K562 (cell line): Measurements from ENCODE around the gene SH2D3A. TPM values are rescaled to one million over a fixed set of nuclear protein-coding genes. Genes with fewer than 3 reads are reported as not detected.

ENCODE experiments used
- ATAC-seq: fragments of 200-7000 bp; cut with Tn5 transposase; 3 replicates; pipeline ENCODE4 v1.9.1; 2020; ENCODE audit warnings: moderate library complexity
- BruUV-seq: library from RNA; stranded (reverse); fragments of 400-500 nt; replicated peaks from 2 replicates; lab custom pipeline; 2021; lab: Mats Ljungman, UMichigan
- CTCF ChIA-PET: fragments of 300-600 bp; formaldehyde crosslinking; extraction: SDS; loops from one replicate; lab custom pipeline; 2021; ENCODE audit warnings: low intra/inter-chr PET ratio; lab: Yijun Ruan, JAX
- POLR2A ChIA-PET: fragments of 300-600, 350-650 bp; sonication (Branson Sonifier 250); formaldehyde crosslinking; extraction: SDS; loops from one replicate; lab custom pipeline; 2021; ENCODE audit warnings: antibody characterized with exemption, inconsistent platforms; lab: Yijun Ruan, JAX
- DNase-seq, 4 experiments: peaks; one replicate each; pipeline versions ENCODE4 v3.0.0 to v3.0.0-alpha.2; 2011 to 2018; ENCODE audit warnings: low spot score in 3 of 4, mixed read lengths in 3 of 4; ENCODE audit errors: extremely low read depth in 1 of 4
- FAIRE-seq: peaks from 2 replicates; lab custom pipeline; 2011; peaks lifted over from hg19 to GRCh38; lab: Jason Lieb, UNC
- H2AFZ ChIP-seq: 2 replicates; pipeline ENCODE4 v1.6.0; 2011; ENCODE audit warnings: low read depth, low read length, control low read depth, inconsistent platforms
- H3K27ac ChIP-seq: fragments of 200-600 bp; 3 replicates; pipeline ENCODE4 v1.8.0; 2011; ENCODE audit warnings: low read depth, mild to moderate bottlenecking, control low read depth, inconsistent platforms, low read length, moderate library complexity, mixed read lengths; ENCODE audit errors: extremely low read depth
- H3K27me3 ChIP-seq, 2 experiments: fragments of 300-600 bp in 1 of 2; 2 replicates in 1 of 2; 3 replicates in 1 of 2; pipeline versions ENCODE4 v1.6.0 to v1.8.0; 2011; ENCODE audit warnings: inconsistent platforms in 2 of 2, low read length in 2 of 2, mild to moderate bottlenecking in 1 of 2, mixed read lengths in 1 of 2, moderate library complexity in 1 of 2; ENCODE audit not compliant: control insufficient read depth in 2 of 2, insufficient read depth in 2 of 2
- H3K36me3 ChIP-seq: fragments of 300-600 bp; 3 replicates; pipeline ENCODE4 v1.8.0; 2011; ENCODE audit warnings: mild to moderate bottlenecking, low read length, inconsistent platforms; ENCODE audit not compliant: control insufficient read depth, insufficient read depth
- H3K4me1 ChIP-seq, 2 experiments: fragments of 200-600 bp in 1 of 2; replicated peaks in 1 of 2; 2 replicates in 1 of 2; 3 replicates in 1 of 2; pipeline versions ENCODE4 v1.5.1 to v1.8.0; 2011; ENCODE audit warnings: inconsistent platforms in 2 of 2, low read length in 2 of 2, mild to moderate bottlenecking in 1 of 2, mixed read lengths in 1 of 2, moderate library complexity in 1 of 2; ENCODE audit not compliant: control insufficient read depth in 2 of 2, insufficient read depth in 2 of 2
- H3K4me2 ChIP-seq: 2 replicates; pipeline ENCODE4 v1.6.1; 2011; ENCODE audit warnings: low read length, control low read depth, inconsistent platforms, mixed read lengths; ENCODE audit not compliant: insufficient read depth
- H3K4me3 ChIP-seq: fragments of 200-600 bp; sonication (generic), shearing (Covaris generic); 2 replicates; pipeline ENCODE4 v1.5.1; 2016; ENCODE audit warnings: control low read depth, inconsistent platforms
- H3K79me2 ChIP-seq: fragments of 200-600 bp; 3 replicates; pipeline ENCODE4 v1.8.0; 2011; ENCODE audit warnings: low read length, inconsistent platforms; ENCODE audit not compliant: control insufficient read depth, insufficient read depth
- H3K9ac ChIP-seq, 2 experiments: 2 replicates each; pipeline versions ENCODE4 v1.6.0 to v1.6.1; 2011; ENCODE audit warnings: low read depth in 2 of 2, low read length in 2 of 2, control low read depth in 1 of 2, inconsistent platforms in 1 of 2, mild to moderate bottlenecking in 1 of 2, mixed read lengths in 1 of 2; ENCODE audit not compliant: insufficient read depth in 1 of 2
- H3K9me1 ChIP-seq: one replicate; pipeline ENCODE4 v1.6.0; 2011; ENCODE audit warnings: inconsistent platforms, mild to moderate bottlenecking, low read length, moderate library complexity; ENCODE audit not compliant: control insufficient read depth, insufficient read depth
- H3K9me3 ChIP-seq: replicated peaks from 2 replicates; pipeline ENCODE4 v1.5.1; 2011; ENCODE audit warnings: low read depth, low read length, inconsistent platforms; ENCODE audit not compliant: control insufficient read depth, insufficient read depth
- H4K20me1 ChIP-seq: replicated peaks from 2 replicates; pipeline ENCODE4 v1.6.1; 2011; ENCODE audit warnings: low read length, inconsistent platforms, mixed read lengths; ENCODE audit not compliant: control insufficient read depth, insufficient read depth
- ARID4B ChIP-seq: sonication (generic); formaldehyde crosslinking; IDR thresholded peaks from 2 replicates; pipeline ENCODE4 v1.8.0; 2022; ENCODE audit warnings: mild to moderate bottlenecking, missing genetic modification reagents
- CBFB ChIP-seq: sonication (generic); formaldehyde crosslinking; IDR thresholded peaks from 2 replicates; pipeline ENCODE4 v1.4.0; 2020; ENCODE audit warnings: mild to moderate bottlenecking, missing genetic modification reagents
- ESRRB ChIP-seq: fragments of 250-450 bp; sonication (Bioruptor Pico); IDR thresholded peaks from 2 replicates; pipeline ENCODE4 v1.5.0; 2020; ENCODE audit warnings: mild to moderate bottlenecking, moderate library complexity, borderline replicate concordance
- RB1 ChIP-seq: fragments of 450-650 bp; IDR thresholded peaks from 2 replicates; pipeline ENCODE4 v1.6.1; 2017; ENCODE audit warnings: low read depth, mild to moderate bottlenecking
- RBFOX2 ChIP-seq: fragments of 200-400 bp; formaldehyde crosslinking; IDR thresholded peaks from 2 replicates; pipeline ENCODE4 v1.6.1; 2017; ENCODE audit warnings: low read depth, mild to moderate bottlenecking, low read length, moderate library complexity
- RCOR1 ChIP-seq, 2 experiments: IDR thresholded peaks; 2 replicates each; pipeline ENCODE4 v1.6.1; 2012; ENCODE audit warnings: low read depth in 2 of 2, low read length in 2 of 2, borderline replicate concordance in 1 of 2, improper control_type of control experiment in 1 of 2
- SAP30 ChIP-seq: fragments of 200-600 bp; sonication (generic); IDR thresholded peaks from 2 replicates; pipeline ENCODE4 v1.6.1; 2012; ENCODE audit warnings: borderline replicate concordance, low read depth, mild to moderate bottlenecking, moderate library complexity, low read length, control low read depth, inconsistent platforms; ENCODE audit not compliant: insufficient read depth, poor library complexity, severe bottlenecking
- USF1 ChIP-seq: sonication (generic); formaldehyde crosslinking; IDR thresholded peaks from 2 replicates; pipeline ENCODE4 v1.9.0; 2022; ENCODE audit warnings: mild to moderate bottlenecking, missing genetic modification reagents
- ZBTB7A ChIP-seq: IDR thresholded peaks from 2 replicates; pipeline ENCODE4 v1.6.1; 2011; ENCODE audit warnings: low read depth, mild to moderate bottlenecking, low read length, moderate library complexity, borderline replicate concordance; ENCODE audit not compliant: control insufficient read depth
- ZNF644 ChIP-seq: fragments of 200-800 bp; sonication (Bioruptor generic); IDR thresholded peaks from 2 replicates; pipeline ENCODE4 v1.6.1; 2016; ENCODE audit warnings: low read depth, missing genetic modification characterization, missing compliant biosample characterization
- WGBS: fragments of 100-300 bp; shearing (Covaris generic); methylation state at CpG from one replicate; pipeline ENCODE4 v1.1.6; 2016; ENCODE audit warnings: low coverage, mixed read lengths; ENCODE audit not compliant: insufficient coverage; ENCODE audit errors: missing lambda C conversion rate; 5-methylcytosine and 5-hydroxymethylcytosine counted together
- in situ Hi-C: fragments of 300-500 bp; cut with MboI; formaldehyde crosslinking; loops from 4 replicates; pipeline ENCODE4 v1.15.0; 2018; ENCODE audit warnings: inconsistent platforms, mixed read lengths
- intact Hi-C: fragments of 100-400 bp; cut with micrococcal nuclease; formaldehyde crosslinking; loops from 2 replicates; pipeline ENCODE4 v1.14.2; 2022
- polyA plus RNA-seq, 8 experiments: library from polyadenylated mRNA; depleted of rRNA in 4 of 8; stranded (reverse) in 5 of 8; unstranded in 3 of 8; fragments of >200 nt; fragmentation: Nextera tagmentation in 2 of 8; fragmentation: Illumina TruSeq in 1 of 8; extraction: Ambion mirVana in 2 of 8; extraction: Trizol in 1 of 8; gene quantifications; 2 replicates each; pipeline versions ENCODE4 v1.2.1 to v1.2.3, GENCODE V29; 2011 to 2014; ENCODE audit warnings: inconsistent platforms in 1 of 8, missing spikeins in 1 of 8
- total RNA-seq, 7 experiments: library from RNA; depleted of rRNA in 6 of 7; stranded (reverse); fragments of >200 nt in 6 of 7; fragmentation: Illumina TruSeq in 2 of 7; extraction: Trizol in 2 of 7; gene quantifications; 2 replicates each; pipeline versions ENCODE4 v1.2.1 to v1.2.3, GENCODE V29; 2011 to 2021; ENCODE audit warnings: low replicate concordance in 1 of 7

Gene SH2D3A
- total and polyA plus RNA-seq, 9 of the 15 experiments (the other 6 are each of a cell fraction or from before 2014, with no cell fraction given): 0.75 to 26.3 (median 8.9) TPM

- 0 out of 4 replicates have a peak, but pooled peaks of 1 of the 2 experiments have one; percentile 37 for TF ChIP-seq RCOR1 (IDR thresholded peaks at IDR 0.05; ENCODE audit: borderline replicate concordance in 1 of 2, low read depth in 2 of 2, low read length in 2 of 2)
- TF ChIP-seq ZBTB7A: peak; percentile 42; the same call in 1 of the 2 replicates
- TF ChIP-seq ZNF644 (tag): no peak
- TF ChIP-seq, all 486 proteins: peak for 6
Observed at GRCh38 chr19:6773323-6773931, 6.2 kb upstream of the SH2D3A start (continued).

- H2AFZ ChIP-seq: peak overlapping the region; percentile 90
- no peak; the same call in 1 of the 3 replicates for ATAC-seq
- no peak for FAIRE-seq
- CTCF ChIA-PET: no interaction called here
- TSS peak; percentile 58 for BruUV-seq
- H3K9me1 ChIP-seq: no peaks in the 10 kb centered on the region
- peak overlapping the region; percentile 58 for H3K27ac ChIP-seq
- WGBS: 16% methylated on average over 14 of the region's 14 CpGs
- POLR2A ChIA-PET: interaction anchor here (0.6 to 0.8 kb wide), 3 partner anchors 169 to 619 kb away, joined by 3 read pairs; partner anchors contain the start of gene TNFSF9
- peaks cover 0 to 29% of the 10 kb centered on the region in 2 experiments; a peak in 3 of 5 replicates for H3K4me1 ChIP-seq
- no peaks in the 10 kb centered on the region for H3K27me3 ChIP-seq
- peak overlapping the region; percentile 54 to 94 for H3K9ac ChIP-seq
- no peaks in the 10 kb centered on the region for H3K36me3 ChIP-seq
- intact Hi-C loops (loop anchor here (2.0 kb wide), 1 partner anchor 36 kb away; the partner anchor contains the start of gene GPR108), in situ Hi-C loops (no loop called here)
- H3K4me2 ChIP-seq: peak overlapping the region; percentile 90
- peaks cover 14% of the 10 kb centered on the region; the same call in 2 of the 3 replicates for H3K79me2 ChIP-seq
- H3K4me3 ChIP-seq: peak overlapping the region; percentile 62
- DNase-seq: no peak
- no peaks in the 10 kb centered on the region for H4K20me1 ChIP-seq
- no peaks in the 10 kb centered on the region for H3K9me3 ChIP-seq
- 0 out of 2 replicates have a peak, but pooled peaks have one; percentile 29 for TF ChIP-seq USF1 (CRISPR knock-in tag)
- peak; percentile 9; the same call in 1 of the 2 replicates for TF ChIP-seq RB1
- peak; percentile 16; the same call in 1 of the 2 replicates for TF ChIP-seq ARID4B
- peak; percentile 67 for TF ChIP-seq SAP30
- no peak for TF ChIP-seq ESRRB (CRISPR knock-in tag)
- 0 out of 2 replicates have a peak, but pooled peaks have one; percentile 78 for TF ChIP-seq CBFB (CRISPR knock-in tag)
- peak; percentile 49 for TF ChIP-seq RBFOX2
Observed at GRCh38 chr19:6772866-6773322, 5.7 kb upstream of the SH2D3A start.
